Measurements from ENCODE around the gene PEDS1.

The PEDS1 gene

DNA sequence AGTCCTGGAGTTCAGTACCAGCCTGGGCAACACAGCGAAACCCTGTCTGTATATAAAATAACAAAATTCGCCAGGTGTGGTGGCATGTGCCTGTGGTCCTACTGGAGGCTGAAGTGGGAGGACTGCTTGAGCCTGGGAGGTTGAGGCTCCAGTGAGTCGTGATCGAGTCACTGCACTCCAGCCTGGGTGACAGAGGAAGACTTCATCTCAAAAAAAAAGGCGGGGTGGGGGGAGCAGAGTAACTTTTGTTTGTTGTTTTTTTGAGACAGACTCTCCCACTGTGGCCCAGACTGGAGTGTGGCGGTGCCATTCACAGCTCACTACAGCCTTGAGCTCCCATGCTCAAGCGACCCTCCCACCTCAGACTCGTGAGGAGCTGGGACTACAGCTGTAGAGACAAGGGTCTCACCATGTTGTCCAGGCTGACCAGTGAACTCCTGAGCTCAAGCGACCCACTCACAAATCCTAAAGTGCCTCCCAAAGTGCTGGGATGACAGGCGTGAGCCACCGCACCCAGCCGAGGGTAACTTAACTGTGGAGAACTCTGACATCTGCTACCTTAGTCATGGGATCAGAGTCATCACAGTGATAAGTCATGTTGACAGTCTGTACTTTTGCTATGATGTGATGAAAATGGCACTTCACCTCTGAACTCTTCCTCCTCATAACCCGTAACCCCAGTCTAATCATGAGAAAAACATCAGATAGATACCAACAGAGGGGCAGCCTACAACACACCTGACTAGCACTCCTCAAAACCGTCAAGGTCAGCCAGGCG, 16.5 kb downstream of the PEDS1 start (continued):
- TF ChIP-seq, protein P1, sequence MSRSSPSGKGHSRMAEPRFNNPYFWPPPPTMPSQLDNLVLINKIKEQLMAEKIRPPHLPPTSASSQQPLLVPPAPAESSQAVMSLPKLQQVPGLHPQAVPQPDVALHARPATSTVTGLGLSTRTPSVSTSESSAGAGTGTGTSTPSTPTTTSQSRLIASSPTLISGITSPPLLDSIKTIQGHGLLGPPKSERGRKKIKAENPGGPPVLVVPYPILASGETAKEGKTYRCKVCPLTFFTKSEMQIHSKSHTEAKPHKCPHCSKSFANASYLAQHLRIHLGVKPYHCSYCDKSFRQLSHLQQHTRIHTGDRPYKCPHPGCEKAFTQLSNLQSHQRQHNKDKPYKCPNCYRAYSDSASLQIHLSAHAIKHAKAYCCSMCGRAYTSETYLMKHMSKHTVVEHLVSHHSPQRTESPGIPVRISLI (tag by site-specific recombination; IDR thresholded peaks at IDR 0.05) = no peak
- TF ChIP-seq ZNF202 (tag by site-specific recombination; IDR thresholded peaks at IDR 0.05; ENCODE audit: borderline replicate concordance) (no peak), ZNF677 (tag by site-specific recombination; IDR thresholded peaks at IDR 0.05) (no peak), ZNF629 (tag by site-specific recombination; IDR thresholded peaks at IDR 0.05) (0 out of 2 replicates have a peak, but pooled peaks have one; percentile 17), SALL2 (tag by site-specific recombination; IDR thresholded peaks at IDR 0.05; ENCODE audit: borderline replicate concordance) (no peak), OSR2 (tag by site-specific recombination; IDR thresholded peaks at IDR 0.05) (0 out of 2 replicates have a peak, but pooled peaks have one; percentile 12), ZNF510 (tag by site-specific recombination; IDR thresholded peaks at IDR 0.05; ENCODE audit: insufficient replicate concordance) (no peak), ZNF174 (tag by site-specific recombination; IDR thresholded peaks at IDR 0.05) (no peak), MYNN (tag by site-specific recombination; IDR thresholded peaks at IDR 0.05; ENCODE audit: borderline replicate concordance) (no peak), ZNF16 (tag by site-specific recombination; IDR thresholded peaks at IDR 0.05; ENCODE audit: low read depth) (no peak), ZBTB8A (tag by site-specific recombination; IDR thresholded peaks at IDR 0.05) (no peak), ZNF274 (IDR thresholded peaks at IDR 0.05; ENCODE audit: low read length) (no peak), ZNF274 (tag by site-specific recombination; IDR thresholded peaks at IDR 0.05; ENCODE audit: borderline replicate concordance) (no peak), ZBTB7A (tag by site-specific recombination; IDR thresholded peaks at IDR 0.05; ENCODE audit: low read depth) (no peak), ZBTB48 (tag by site-specific recombination; IDR thresholded peaks at IDR 0.05) (no peak), SP7 (tag by site-specific recombination; IDR thresholded peaks at IDR 0.05) (no peak), ZNF341 (tag by site-specific recombination; IDR thresholded peaks at IDR 0.05; ENCODE audit: low read depth) (no peak), ZNF175 (tag by site-specific recombination; IDR thresholded peaks at IDR 0.05) (no peak), ZBTB21 (tag by site-specific recombination; IDR thresholded peaks at IDR 0.05) (no peak), EGR2 (tag by site-specific recombination; IDR thresholded peaks at IDR 0.05; ENCODE audit: low read depth) (no peak), ZNF133 (tag by site-specific recombination; IDR thresholded peaks at IDR 0.05) (no peak), WT1 (tag by site-specific recombination; IDR thresholded peaks at IDR 0.05) (0 out of 2 replicates have a peak, but pooled peaks have one; percentile 35)
- TF ChIP-seq, protein P2, sequence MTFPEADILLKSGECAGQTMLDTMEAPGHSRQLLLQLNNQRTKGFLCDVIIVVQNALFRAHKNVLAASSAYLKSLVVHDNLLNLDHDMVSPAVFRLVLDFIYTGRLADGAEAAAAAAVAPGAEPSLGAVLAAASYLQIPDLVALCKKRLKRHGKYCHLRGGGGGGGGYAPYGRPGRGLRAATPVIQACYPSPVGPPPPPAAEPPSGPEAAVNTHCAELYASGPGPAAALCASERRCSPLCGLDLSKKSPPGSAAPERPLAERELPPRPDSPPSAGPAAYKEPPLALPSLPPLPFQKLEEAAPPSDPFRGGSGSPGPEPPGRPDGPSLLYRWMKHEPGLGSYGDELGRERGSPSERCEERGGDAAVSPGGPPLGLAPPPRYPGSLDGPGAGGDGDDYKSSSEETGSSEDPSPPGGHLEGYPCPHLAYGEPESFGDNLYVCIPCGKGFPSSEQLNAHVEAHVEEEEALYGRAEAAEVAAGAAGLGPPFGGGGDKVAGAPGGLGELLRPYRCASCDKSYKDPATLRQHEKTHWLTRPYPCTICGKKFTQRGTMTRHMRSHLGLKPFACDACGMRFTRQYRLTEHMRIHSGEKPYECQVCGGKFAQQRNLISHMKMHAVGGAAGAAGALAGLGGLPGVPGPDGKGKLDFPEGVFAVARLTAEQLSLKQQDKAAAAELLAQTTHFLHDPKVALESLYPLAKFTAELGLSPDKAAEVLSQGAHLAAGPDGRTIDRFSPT (tag by site-specific recombination; IDR thresholded peaks at IDR 0.05) = no peak
- TF ChIP-seq, protein P3, sequence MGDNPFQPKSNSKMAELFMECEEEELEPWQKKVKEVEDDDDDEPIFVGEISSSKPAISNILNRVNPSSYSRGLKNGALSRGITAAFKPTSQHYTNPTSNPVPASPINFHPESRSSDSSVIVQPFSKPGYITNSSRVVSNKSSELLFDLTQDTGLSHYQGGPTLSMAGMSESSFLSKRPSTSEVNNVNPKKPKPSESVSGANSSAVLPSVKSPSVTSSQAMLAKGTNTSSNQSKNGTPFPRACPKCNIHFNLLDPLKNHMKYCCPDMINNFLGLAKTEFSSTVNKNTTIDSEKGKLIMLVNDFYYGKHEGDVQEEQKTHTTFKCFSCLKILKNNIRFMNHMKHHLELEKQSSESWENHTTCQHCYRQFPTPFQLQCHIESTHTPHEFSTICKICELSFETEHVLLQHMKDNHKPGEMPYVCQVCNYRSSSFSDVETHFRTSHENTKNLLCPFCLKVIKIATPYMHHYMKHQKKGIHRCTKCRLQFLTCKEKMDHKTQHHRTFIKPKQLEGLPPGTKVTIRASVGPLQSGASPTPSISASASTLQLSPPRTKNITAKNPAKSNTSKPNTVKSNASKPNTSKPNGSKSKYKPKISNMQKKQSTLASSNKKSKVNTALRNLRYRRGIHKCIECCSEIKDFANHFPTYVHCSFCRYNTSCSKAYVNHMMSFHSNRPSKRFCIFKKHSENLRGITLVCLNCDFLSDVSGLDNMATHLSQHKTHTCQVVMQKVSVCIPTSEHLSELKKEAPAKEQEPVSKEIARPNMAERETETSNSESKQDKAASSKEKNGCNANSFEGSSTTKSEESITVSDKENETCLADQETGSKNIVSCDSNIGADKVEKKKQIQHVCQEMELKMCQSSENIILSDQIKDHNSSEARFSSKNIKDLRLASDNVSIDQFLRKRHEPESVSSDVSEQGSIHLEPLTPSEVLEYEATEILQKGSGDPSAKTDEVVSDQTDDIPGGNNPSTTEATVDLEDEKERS (tag by site-specific recombination; IDR thresholded peaks at IDR 0.05) = no peak
- TF ChIP-seq, protein P4, sequence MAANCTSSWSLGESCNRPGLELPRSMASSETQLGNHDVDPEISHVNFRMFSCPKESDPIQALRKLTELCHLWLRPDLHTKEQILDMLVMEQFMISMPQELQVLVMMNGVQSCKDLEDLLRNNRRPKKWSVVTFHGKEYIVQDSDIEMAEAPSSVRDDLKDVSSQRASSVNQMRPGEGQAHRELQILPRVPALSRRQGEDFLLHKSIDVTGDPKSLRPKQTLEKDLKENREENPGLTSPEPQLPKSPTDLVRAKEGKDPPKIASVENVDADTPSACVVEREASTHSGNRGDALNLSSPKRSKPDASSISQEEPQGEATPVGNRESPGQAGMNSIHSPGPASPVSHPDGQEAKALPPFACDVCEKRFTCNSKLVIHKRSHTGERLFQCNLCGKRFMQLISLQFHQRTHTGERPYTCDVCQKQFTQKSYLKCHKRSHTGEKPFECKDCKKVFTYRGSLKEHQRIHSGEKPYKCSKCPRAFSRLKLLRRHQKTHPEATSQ (tag by site-specific recombination; IDR thresholded peaks at IDR 0.05) = no peak
- TF ChIP-seq, protein P5, sequence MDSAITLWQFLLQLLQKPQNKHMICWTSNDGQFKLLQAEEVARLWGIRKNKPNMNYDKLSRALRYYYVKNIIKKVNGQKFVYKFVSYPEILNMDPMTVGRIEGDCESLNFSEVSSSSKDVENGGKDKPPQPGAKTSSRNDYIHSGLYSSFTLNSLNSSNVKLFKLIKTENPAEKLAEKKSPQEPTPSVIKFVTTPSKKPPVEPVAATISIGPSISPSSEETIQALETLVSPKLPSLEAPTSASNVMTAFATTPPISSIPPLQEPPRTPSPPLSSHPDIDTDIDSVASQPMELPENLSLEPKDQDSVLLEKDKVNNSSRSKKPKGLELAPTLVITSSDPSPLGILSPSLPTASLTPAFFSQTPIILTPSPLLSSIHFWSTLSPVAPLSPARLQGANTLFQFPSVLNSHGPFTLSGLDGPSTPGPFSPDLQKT (IDR thresholded peaks at IDR 0.05; ENCODE audit: borderline replicate concordance, low read depth, low read length) = no peak
- TF ChIP-seq, protein P6, sequence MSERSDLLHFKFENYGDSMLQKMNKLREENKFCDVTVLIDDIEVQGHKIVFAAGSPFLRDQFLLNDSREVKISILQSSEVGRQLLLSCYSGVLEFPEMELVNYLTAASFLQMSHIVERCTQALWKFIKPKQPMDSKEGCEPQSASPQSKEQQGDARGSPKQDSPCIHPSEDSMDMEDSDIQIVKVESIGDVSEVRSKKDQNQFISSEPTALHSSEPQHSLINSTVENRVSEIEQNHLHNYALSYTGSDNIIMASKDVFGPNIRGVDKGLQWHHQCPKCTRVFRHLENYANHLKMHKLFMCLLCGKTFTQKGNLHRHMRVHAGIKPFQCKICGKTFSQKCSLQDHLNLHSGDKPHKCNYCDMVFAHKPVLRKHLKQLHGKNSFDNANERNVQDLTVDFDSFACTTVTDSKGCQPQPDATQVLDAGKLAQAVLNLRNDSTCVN (tag by site-specific recombination; optimal IDR thresholded peaks at IDR 0.05) = no peak
- TF ChIP-seq, protein P7, sequence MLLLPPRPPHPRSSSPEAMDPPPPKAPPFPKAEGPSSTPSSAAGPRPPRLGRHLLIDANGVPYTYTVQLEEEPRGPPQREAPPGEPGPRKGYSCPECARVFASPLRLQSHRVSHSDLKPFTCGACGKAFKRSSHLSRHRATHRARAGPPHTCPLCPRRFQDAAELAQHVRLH (tag by site-specific recombination; IDR thresholded peaks at IDR 0.05) = no peak
